SK-N-MC (cell line): ENCODE results near the gene B4GALT2.

ENCODE experiments used
- EZH2 ChIP-seq: fragments of 200-600 bp; sonication (generic); IDR thresholded peaks from one replicate; pipeline ENCODE4 v1.6.1; 2017; ENCODE audit warnings: antibody characterized with exemption
- FOXP2 ChIP-seq: optimal IDR thresholded peaks from 2 replicates; pipeline ENCODE3; 2011; ENCODE audit warnings: mild to moderate bottlenecking, moderate library complexity; ENCODE audit not compliant: insufficient read depth; ENCODE audit errors: extremely low read length, control extremely low read depth
- POLR2AphosphoS5 ChIP-seq: IDR thresholded peaks from 2 replicates; pipeline ENCODE4 v1.6.1; 2012; ENCODE audit warnings: mild to moderate bottlenecking, low read depth, low read length, borderline replicate concordance

DNA sequence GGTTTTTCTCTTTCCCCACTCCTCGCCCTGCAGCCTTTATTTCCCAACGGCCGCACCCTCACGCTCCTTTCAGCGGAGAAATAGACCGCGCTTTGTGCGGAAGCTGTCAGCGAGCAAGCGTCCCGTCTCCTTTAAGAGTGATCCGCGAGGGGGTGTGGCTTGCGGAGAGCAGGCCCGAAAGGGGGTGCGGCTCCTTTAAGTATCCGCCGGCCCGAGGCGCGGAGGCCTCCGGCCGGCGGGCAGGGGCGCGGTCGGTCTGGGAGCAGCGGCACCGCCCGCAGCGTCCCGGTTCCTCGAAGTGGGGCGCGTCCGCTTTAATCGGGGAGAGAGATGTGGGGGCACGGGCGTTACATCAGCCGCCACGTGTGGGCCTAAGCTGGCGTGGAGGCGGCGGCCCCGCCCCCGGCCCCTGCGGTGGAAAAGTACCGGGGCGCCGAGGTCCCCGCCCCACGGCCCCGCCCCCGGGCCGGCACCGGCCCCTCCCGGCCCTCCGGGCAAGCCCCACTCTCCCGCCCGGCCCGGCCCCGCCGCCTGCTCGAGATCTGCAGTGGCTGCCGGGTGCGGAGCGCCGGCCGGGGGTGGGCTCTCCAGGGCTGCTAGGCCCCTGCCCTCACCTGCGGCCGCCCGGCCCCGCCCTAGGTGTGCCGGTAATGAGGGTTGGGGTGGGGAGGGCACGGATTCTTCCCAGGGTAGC is 51.0 kb downstream of the B4GALT2 start:
- TF ChIP-seq EZH2 (no peak), POLR2AphosphoS5 (peak; percentile 62), FOXP2 (no peak)
